Stimulated activated CD4-positive, alpha-beta T cell treated with anti-CD3 and anti-CD28 coated beads, Interleukin-4, amount 100 ng/mL, for 24 hours (primary cell): ENCODE data around the gene ASCL1.
A peak's percentile ranks its signal among the peaks of the same experiment; 100 is the strongest.

Experiments used
- DNase-seq: peaks from one replicate; pipeline ENCODE4 v3.0.0-alpha.2; 2020

The ASCL1 gene

DNA sequence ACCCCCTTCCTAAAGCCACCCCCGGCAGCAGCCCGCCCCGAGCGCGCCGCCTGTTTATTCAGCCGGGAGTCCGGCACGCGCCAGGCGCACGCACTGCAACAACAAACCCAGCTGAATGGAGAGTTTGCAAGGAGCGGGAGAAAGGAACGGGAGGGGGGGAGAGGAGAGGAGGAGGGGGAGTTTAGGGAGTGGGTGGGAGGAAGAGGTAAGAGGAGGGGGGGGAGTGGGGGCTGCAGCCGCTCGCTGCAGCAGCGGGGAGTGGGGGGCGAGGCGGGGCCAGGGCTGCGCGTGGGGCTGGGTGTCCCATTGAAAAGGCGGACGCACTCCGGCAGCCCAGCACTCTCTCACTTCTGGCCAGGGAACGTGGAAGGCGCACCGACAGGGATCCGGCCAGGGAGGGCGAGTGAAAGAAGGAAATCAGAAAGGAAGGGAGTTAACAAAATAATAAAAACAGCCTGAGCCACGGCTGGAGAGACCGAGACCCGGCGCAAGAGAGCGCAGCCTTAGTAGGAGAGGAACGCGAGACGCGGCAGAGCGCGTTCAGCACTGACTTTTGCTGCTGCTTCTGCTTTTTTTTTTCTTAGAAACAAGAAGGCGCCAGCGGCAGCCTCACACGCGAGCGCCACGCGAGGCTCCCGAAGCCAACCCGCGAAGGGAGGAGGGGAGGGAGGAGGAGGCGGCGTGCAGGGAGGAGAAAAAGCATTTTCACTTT, at the start of gene ASCL1:
Gene ASCL1, plus strand, starts transcription at position 336 of the 712 bp plus-strand sequence. CDS start 571 bp downstream, outside the sequence.
- DNase-seq = no peak

DNA sequence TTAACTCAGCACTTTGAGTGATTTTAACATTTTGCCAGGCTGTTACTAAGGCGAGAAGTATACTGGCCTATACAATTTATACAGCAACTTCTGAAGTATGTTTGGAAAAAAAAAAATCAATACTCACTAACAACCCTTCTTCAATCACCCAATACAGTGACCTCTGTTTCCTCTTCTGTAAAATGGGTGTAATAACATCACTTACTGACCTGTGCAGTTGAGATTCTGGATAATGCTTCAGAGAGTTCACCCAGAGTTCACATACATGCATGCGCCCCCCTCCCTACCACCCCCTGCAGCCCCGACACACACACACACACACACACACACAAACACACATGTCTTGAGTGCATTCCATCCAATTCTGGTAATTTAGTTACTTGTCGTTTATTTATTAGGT, 49.6 kb upstream of the ASCL1 start:
- no peak for DNase-seq

DNA sequence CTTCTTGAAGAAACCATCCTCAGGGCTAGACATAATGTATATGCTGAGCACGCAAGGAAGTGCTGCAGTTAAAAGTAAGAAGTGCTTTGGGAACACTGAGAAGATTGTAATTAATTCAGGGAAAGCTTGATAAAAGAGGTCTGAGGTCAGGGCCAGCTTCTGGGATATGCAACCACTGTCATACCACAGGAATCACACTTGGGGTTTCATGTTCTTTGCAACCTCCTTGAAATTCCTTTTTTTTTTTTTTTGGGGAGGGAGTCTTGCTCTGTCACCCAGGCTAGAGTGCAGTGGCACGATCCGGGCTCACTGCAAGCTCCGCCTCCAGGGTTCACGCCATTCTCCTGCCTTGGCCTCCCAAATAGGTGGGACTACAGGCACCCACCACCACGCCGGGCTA, 47.3 kb upstream of the ASCL1 start:
- DNase-seq = no peak

DNA sequence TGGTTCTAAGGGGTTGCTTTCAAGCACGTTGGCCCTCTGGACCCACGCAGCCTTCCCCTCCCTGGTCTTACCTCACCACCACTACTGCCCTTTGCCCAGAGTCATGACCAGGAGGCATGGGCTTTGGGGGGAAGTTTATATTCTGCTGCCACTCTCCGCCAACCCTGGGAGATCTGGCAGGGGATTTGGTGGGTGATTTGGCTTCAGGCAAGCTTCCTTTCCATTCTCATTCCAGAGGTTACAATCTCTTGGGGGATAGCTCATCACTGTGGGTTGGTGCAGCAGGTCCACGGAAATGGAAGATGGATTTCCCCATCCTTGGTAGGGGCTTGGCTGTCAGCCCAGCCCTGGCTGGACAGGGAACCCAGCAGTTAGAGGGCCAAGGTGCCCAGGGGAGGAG, 46.7 kb upstream of the ASCL1 start:
- no peak for DNase-seq

DNA sequence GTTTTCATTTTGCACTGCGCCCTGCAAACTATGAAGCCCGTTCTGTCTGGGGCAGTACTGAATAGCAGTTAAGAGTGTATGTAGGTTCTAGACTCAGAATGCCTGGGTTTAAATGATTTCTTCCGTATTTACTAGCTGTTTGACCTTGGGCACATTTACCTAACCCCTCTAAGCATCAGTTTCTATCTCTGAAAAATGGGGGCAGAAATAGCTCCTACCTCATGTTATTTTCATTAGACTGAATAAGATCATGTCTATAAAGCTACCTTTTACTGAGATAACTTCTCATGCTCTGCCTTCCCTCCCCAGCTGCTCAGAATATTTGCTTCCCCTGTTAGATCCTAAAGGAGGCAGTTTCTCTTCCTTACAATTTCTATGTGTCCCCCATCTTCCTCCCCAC, 46.2 kb upstream of the ASCL1 start:
- DNase-seq = no peak

DNA sequence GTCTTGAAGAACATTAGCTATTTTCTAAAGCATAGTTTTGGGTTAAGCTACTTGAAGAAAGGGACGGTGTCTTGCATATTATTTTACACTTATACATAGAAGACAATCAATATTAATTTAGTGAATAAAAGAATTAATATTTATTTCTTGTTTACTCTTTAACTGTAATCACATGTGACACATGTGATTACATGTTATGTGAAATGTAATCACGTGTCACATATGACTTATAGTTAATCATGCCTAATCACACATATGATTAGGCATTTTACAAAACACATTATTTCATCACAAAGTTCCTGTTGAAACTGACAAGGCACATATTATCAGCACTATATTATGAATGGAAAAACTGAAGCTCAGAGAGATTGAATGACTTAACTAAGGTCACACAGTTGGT, 45.2 kb upstream of the ASCL1 start:
- no peak for DNase-seq

DNA sequence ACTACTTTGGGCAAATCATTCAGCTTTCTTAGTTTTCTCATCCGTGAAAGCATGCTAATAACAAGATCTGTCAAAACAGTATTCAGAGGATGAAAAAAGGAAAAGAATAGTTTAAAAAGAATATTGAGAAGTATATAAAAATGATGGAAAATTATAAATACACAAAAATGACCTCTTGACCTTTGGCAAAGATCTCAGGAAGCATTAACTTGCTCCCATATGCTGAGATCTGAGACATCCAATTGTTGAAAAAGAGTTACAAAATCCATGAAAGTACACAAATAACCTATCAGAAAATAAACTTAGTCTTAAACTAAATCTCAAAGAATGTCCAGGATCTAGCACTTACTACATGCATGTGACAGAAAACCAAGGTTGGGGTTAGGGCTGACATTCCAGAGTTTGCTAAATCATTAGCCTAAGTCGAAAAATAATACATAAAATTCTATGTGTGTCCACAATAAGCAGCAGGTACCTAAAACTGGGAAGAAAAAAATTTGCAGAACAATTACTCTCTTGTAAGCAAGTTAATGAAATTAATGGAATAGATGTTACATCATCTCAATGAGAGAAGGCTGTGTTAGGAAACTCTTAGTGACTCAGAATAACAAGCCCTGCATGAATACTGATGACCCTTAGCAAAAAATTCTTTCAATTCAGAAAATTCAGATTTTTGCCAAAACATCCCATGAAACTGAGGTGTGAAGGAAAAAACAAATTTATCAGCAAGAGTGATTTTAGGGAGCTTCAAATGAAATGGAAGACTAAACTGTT, 43.8 kb upstream of the ASCL1 start:
- DNase-seq = no peak

DNA sequence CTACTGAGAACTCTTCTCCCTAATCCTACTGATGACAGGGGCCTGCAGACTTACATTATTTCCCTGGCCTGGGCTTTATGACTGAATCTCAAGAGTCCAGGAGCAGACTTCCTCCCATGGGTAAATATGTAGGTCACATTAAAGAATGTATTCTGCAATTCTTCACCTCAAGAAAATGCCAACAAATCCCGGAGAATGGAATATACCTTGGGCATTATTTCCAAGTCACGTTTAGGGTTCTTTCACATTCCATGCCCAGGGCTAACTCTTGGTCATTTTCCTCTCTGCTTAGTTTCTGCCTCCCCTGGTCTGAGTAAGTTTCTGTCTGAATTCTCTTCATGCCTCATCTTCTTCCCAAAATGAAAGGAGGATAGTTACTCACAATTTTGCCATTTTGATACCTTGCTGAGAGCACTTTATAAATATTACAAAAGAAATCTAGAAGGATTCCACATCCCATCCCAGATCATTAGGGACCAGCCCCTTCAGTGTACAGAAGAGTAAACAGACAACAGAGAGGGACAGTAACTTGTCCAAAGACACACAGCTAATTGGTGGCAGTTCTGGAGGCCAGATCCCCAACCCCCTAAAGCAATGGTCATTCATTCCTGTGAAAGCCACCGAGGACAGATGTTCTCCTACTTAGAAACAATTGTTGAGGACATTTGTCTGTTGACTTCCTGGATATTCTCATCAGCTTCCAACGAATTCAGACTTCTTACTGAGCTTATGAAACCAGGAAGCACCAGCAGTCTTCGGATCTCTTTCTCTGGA, 41.0 kb upstream of the ASCL1 start:
- no peak for DNase-seq

DNA sequence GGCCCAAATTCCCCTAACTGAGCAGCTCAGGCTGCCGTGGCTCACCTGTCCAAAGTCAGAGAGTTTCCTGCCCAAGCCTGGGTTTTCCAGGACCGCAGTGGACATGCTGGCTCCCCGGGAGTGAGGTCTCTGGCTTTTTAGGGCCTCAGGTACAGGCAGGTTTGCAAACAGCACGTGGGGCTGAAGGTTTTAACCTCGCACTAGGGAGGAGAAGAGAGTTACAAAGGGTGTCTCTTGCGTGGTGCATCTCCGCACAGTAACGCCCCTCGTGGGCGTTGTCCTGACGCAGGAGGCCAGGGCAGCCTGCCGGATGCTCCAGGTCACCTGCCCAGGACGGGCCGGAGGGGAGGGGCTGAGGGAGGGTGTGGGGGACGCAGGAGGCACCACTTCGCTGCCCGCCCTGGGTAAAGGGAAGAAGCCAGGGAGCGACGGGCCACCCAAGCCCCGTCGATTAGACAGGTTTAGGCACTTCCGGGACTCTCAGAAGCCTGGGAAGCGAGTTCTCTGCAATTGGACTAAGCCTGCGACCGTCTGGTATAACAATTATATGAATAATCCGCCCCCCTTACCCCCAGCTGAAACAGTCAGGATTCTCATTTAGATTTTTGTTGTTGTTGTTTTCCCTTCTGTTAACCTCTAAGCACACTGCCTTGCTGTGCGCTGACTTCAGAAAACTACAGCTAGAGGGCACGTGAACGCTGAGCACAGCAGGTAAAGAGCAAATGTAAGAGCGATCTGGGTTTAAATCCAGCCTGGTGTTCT, 40.3 kb upstream of the ASCL1 start, which contains the start of gene PAH:
Gene PAH, minus strand, starts transcription at position 219 of the 762 bp plus-strand sequence. Its CDS starts 114 bp downstream, at position 105.
- peak; percentile 3 for DNase-seq

DNA sequence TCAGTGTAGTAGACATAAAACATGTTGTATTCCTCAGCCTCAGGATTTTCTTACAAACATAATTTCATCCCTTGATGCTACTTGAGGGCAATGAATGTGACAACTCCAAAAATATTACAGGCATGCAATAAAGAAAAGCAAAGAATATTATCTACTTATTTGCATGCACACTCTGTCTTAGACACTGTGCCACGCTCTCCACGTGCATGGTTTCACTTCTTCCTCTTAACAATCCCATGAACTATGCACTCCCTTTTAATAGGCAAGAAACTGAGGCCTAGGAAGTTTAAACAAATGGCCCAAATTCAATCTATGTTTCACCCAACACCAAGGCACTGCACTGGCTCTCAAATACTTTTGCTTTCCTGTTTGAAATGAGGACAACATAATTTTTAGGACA, 38.6 kb upstream of the ASCL1 start:
- no peak for DNase-seq

DNA sequence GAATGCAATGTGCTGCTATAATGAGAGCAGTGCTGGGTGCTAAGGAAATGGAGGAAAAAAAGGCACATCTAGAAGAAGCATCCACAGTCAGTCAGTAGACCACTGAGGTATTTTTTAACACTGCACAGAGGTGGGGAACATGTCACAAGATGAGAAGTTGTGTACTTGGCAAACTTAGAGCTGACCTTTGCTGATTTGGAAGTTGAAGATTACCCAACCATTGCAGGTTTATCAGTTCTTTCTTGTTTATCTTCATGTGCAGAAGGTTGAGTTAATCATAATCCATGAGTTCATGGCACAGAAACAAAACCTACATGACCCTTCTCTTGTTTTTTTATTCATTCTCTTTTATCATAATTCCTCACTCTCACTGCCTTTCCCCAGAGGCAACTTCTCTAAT, 37.2 kb upstream of the ASCL1 start:
- DNase-seq = no peak

DNA sequence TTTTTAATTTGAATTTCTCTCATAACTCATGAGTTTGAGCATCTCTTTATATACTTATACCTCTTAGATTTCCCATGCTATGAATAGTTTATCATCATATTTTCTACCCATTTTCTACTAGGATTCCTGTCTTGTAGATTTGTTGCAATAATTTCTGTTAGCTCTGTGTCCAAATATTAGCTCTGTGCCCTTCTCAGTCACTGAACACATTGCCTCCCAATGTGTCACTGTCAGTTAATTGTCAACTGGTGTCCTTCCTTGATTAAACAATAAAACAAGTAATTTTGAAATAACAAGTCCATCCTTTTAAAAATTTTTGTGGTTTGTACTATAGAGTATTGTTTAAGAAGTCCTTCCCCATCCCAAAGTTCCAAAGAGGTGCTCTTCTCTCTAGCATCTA, 36.2 kb upstream of the ASCL1 start:
- DNase-seq = no peak

DNA sequence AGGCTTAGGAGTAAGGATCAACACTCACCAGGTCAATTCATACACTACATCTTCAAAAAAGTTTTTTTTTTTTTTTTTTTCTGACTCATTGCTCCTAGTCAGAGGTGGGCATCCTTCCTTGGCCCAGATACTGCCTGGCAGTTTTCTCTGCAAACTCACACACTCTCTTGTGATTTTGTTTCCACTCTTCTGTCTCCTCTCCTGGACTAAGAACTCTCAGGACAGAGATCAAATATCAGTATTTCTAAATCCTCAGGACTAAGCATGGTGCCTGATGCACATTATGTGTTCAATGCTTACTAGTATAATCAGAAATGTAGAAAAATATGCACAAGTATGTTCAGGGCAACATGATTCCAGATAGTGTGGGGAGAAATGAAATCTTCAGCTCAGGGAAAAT, 30.3 kb upstream of the ASCL1 start:
- no peak for DNase-seq

DNA sequence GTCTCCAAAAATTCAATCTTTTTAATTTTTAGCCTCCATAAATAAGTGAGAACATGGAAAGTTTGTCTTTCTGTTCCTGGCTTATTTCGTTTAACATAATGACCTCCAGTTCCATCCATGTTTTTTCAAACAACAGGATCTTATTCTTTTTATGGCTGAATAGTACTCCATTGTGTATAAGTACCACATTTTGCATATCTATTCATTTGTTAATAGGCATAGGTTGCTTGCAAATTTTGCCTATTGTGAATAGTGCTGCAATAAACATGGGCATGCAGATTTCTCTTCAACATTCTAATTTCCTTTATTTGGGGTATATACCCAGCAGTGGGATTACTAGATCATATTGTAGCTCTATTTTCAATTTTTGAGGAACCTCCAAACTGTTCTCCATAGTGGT, 24.3 kb upstream of the ASCL1 start:
- no peak for DNase-seq

DNA sequence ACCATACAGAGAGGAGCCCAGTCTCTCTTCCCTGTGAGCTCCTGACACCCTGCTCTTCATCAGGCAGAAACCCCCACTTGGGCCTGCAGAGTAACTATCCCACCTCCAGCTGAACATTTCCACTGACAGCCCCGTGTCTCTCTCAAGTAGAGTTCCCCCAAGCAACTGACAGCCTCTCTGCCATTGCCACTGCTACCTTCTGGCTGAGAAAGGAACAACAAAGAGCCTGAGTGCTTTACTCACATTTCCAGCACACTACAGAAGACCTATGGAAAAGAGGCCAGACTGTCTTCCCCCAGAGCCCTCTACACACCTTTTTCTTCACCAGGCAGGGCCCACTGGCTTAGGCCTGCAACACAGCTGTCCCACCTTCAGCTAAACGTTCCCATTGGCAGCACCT, 18.4 kb upstream of the ASCL1 start:
- no peak for DNase-seq

DNA sequence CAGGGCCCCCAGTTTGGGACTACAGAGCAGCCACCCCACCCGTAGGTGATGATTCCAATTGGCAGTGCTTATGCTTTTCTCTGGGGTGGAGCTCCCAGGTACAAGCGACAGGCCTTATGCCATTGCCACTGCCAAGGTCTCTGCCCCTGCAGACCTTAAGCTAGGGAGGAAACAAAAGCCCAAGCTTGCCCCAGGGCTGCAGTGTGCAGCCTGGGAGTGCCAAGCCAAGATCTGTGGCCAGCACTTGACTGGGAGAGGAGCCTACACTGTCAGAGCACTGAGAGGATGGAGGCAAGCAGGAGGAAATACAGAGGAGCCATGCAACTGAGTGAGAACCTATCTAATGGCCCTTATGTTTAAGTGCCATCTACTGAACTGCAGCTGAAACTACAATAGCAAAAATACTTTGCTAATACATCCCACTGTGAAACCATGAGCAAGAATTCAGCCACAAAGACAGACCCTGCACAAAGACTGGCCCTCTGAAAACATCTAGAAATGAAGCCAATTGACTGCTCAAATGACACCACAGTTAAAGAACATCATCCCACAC, 17.7 kb upstream of the ASCL1 start:
- no peak for DNase-seq

DNA sequence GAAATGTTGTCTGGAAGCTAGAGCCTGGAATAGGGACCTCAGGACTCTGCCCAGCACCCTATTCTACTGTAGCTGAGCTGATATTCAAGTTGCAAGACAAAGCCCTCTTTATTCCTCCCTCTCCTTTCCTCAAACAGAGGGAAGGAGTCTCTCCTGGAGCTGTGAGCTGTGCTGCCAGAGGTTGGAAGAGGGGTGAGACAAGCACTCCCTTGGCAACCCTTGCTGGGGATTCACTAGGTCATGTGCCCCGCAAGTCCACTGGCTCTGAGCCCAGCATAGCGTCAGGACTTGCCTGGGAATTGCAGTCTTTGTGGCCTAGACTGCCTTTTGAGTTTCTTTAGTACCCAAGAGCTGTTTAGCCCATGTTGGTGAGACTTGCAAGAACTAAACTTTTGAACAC, 11.4 kb upstream of the ASCL1 start:
- DNase-seq = no peak

DNA sequence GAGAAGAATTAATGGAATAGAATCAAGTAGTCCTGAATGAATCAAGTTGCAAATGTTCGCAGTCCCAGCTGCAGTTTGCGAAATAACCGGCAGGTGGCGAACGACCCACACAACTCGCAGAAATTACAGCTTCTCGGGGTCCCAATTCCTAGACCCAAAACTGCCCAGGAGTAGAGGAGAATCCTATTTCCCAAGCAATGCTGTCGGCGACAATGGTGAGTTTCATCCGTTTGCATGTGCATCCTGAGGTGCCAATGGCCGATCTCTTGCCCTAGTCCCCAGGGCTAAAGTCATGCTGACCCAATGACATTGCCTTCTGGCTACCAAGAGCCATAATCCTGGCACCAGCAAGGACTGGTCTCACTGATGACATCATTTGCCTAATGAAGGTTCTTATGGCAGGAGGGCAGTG, 8.5 kb upstream of the ASCL1 start:
- DNase-seq = peak; percentile 49

DNA sequence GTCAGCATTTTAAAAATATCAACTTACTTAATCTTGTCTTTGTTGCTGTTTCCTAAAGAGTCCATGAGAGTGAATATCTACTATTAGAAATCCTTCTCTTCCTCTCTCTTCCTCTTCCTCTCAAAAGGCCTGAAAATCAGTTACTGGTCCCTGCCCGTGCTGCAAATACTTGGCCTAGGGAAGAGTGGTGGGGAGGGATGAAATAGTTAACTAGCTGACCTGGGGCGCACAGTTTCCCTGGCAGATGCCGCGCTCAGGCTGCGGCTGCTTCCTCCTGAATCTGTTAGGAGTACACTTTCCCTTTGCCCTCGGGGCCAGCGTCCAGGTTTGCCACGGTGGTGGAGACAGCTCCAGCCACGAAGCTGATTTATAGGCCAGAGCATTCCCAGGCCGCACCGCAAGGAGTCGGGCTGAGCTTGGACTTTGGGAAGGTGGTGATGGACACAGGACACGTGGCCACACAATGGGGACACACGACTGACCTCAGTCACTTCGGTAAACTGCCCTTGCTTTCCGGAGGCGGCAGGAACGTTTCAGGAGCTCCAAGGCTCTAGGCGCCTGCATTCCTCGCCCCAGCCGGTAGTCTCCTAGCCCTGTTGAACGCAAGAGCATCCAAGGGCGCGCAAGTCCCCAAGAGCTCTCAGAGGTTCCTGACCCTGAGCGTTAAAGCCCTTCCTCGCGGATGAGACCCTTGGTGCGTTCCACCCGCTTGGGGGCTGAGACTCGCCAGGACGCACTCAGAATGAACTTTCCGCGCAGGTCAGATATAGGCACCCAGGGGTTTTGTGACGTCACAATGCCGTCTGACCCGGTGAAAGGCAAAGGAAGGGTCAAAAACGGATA, 7.1 kb upstream of the ASCL1 start:
- no peak for DNase-seq

DNA sequence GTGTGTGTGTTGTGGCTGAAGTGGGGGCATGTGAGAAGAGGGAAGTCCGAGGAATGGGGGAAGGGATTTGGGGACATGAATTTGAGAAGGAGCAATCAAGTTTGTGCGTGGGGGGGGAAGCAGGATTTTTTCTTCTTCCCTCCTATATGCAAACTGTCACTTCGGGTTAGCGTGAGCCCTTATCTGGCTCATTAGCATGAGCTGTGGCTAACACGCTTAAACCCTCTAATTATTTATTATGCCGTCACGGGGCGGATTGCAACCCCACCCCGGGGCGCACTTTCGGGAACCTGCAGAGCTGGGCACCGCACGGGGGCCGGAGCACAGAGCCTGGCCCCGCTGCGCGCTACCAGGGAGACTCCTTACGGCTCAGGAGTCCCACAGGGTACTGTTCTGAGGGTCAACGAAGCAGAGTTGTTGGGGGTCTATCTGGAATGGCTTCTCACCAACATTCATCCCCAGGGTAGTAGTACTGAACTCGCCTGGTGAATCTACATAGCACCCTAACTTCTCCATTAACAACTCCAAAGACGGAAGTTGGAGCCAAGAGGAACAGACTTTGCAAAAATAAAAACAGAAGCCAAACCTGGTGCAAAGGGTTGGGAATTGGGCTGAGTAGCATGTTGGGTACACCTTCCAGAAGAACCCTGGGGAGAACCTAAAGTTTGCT, 6.4 kb upstream of the ASCL1 start:
- DNase-seq = no peak

DNA sequence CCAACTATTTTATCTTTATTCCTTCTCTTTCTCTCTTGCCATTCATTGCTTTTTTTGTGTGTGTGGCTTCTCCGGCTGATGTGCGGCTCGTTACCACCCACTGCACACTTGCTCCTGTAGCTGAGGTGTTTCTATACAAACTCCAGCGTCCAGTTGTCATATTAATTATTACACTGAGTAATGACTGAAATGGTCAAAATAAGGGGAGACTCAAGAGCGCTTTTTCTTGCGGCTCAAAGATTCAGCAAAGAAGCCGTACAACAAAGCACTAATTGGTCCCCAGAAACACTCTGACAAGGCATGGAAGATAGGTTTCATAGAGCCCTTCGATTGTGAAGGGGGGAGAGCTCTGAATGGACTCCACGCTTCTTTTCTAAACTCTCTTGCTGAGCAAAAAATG, 5.6 kb upstream of the ASCL1 start:
- DNase-seq = no peak
